NT2/D1 (cell line): ENCODE measurements around the gene TTLL11.
"Not testable (repeated sequence)": the region's sequence is repeated elsewhere in the genome, so short reads cannot be mapped to it uniquely, and the experiment has no call there.

Experiments
- DNase-seq: peaks from one replicate; pipeline ENCODE4 v3.0.0-alpha.2; 2011; ENCODE audit warnings: low read depth, low spot score
- H3K27me3 ChIP-seq: 2 replicates; pipeline ENCODE4 v1.6.0; 2011; ENCODE audit warnings: mild to moderate bottlenecking; ENCODE audit not compliant: insufficient read length, insufficient read depth
- H3K36me3 ChIP-seq: 2 replicates; pipeline ENCODE4 v1.6.1; 2011; ENCODE audit warnings: mild to moderate bottlenecking, low read length, mixed read lengths; ENCODE audit not compliant: insufficient read depth, insufficient read length
- H3K4me1 ChIP-seq: 2 replicates; pipeline ENCODE4 v1.5.1; 2011; ENCODE audit not compliant: insufficient read depth, insufficient read length
- H3K4me3 ChIP-seq: 2 replicates; pipeline ENCODE4 v1.5.1; 2011; ENCODE audit warnings: low read depth; ENCODE audit not compliant: insufficient read length
- H3K9ac ChIP-seq: 2 replicates; pipeline ENCODE4 v1.6.0; 2011; ENCODE audit warnings: low read depth; ENCODE audit not compliant: insufficient read length
- H3K9me3 ChIP-seq: 2 replicates; pipeline ENCODE4 v1.5.1; 2011; ENCODE audit warnings: mild to moderate bottlenecking, low read length; ENCODE audit not compliant: insufficient read depth
- SUZ12 ChIP-seq: IDR thresholded peaks from 2 replicates; pipeline ENCODE4 v1.6.1; 2011; ENCODE audit not compliant: insufficient read length, insufficient read depth; ENCODE audit errors: extremely low read depth
- YY1 ChIP-seq: IDR thresholded peaks from 2 replicates; pipeline ENCODE4 v1.6.1; 2011; ENCODE audit not compliant: insufficient read length, insufficient read depth
- ZNF274 ChIP-seq: IDR thresholded peaks from 2 replicates; pipeline ENCODE4 v1.6.1; 2011; ENCODE audit warnings: mild to moderate bottlenecking, low read depth, low read length

The TTLL11 gene

GRCh38 chr9:122005597-122005996 lies 87.5 kb downstream of the TTLL11 start:
- Histone ChIP-seq H3K27me3 (peaks cover 23% of the 10 kb centered on the region), H3K9ac (no peak overlapping the region), H3K36me3 (no peaks in the 10 kb centered on the region), H3K4me1 (no peaks in the 10 kb centered on the region), H3K9me3 (no peaks in the 10 kb centered on the region), H3K4me3 (no peak overlapping the region)
- TF ChIP-seq ZNF274, result no peak
- no peak for TF ChIP-seq YY1
- TF ChIP-seq SUZ12, result no peak
- DNase-seq, result no peak

GRCh38 chr9:122004589-122004988 lies 88.5 kb downstream of the TTLL11 start:
- H3K4me3 ChIP-seq, result no peak overlapping the region

GRCh38 chr9:122001491-122002201 lies 91.5 kb downstream of the TTLL11 start:
- Histone ChIP-seq H3K9me3 (no peaks in the 10 kb centered on the region), H3K9ac (no peak overlapping the region), H3K4me3 (no peak overlapping the region), H3K27me3 (peaks cover 45% of the 10 kb centered on the region), H3K36me3 (no peaks in the 10 kb centered on the region), H3K4me1 (peaks cover 4% of the 10 kb centered on the region)
- TF ChIP-seq SUZ12 (no peak), YY1 (no peak), ZNF274 (no peak)
- DNase-seq, result no peak

More at GRCh38 chr9:122004589-122004988, 88.5 kb downstream of the TTLL11 start:
- no peak overlapping the region for H3K9ac ChIP-seq
- no peak for DNase-seq
- TF ChIP-seq ZNF274 (no peak), SUZ12 (no peak), YY1 (no peak)
- no peaks in the 10 kb centered on the region for H3K4me1 ChIP-seq
- H3K36me3 ChIP-seq, result no peaks in the 10 kb centered on the region
- H3K27me3 ChIP-seq, result peaks cover 30% of the 10 kb centered on the region
- no peaks in the 10 kb centered on the region for H3K9me3 ChIP-seq

GRCh38 chr9:122000526-122000925 lies 92.6 kb downstream of the TTLL11 start:
- peaks cover 54% of the 10 kb centered on the region for H3K27me3 ChIP-seq
- H3K36me3 ChIP-seq, H3K4me1 ChIP-seq, DNase-seq, H3K4me3 ChIP-seq, H3K9ac ChIP-seq, H3K9me3 ChIP-seq: not testable (repeated sequence)

GRCh38 chr9:121999556-121999955 lies 93.6 kb downstream of the TTLL11 start:
- peaks cover 54% of the 10 kb centered on the region for H3K27me3 ChIP-seq
- H3K4me3 ChIP-seq, result no peak overlapping the region
- peaks cover 4% of the 10 kb centered on the region for H3K4me1 ChIP-seq
- no peak overlapping the region for H3K9ac ChIP-seq
- no peak for DNase-seq
- no peaks in the 10 kb centered on the region for H3K36me3 ChIP-seq
- H3K9me3 ChIP-seq, result no peaks in the 10 kb centered on the region
- TF ChIP-seq YY1, result no peak

- no peak for DNase-seq
- no peaks in the 10 kb centered on the region for H3K36me3 ChIP-seq
- peaks cover 58% of the 10 kb centered on the region for H3K27me3 ChIP-seq
- no peak overlapping the region for H3K4me3 ChIP-seq
- H3K4me1 ChIP-seq, result peaks cover 4% of the 10 kb centered on the region
- TF ChIP-seq ZNF274 (no peak), SUZ12 (no peak), YY1 (no peak)
- no peak overlapping the region for H3K9ac ChIP-seq
- H3K9me3 ChIP-seq, result no peaks in the 10 kb centered on the region
Measured at GRCh38 chr9:121998513-121999049, 94.5 kb downstream of the TTLL11 start.

- H3K4me1 ChIP-seq, result peaks cover 4% of the 10 kb centered on the region
- DNase-seq, result no peak
- peaks cover 61% of the 10 kb centered on the region for H3K27me3 ChIP-seq
- H3K36me3 ChIP-seq, result no peaks in the 10 kb centered on the region
- H3K9me3 ChIP-seq, result no peaks in the 10 kb centered on the region
- TF ChIP-seq SUZ12 (no peak), ZNF274 (no peak), YY1 (no peak)
- H3K4me3 ChIP-seq, result no peak overlapping the region
- no peak overlapping the region for H3K9ac ChIP-seq
Measured at GRCh38 chr9:121997791-121998190, 95.3 kb downstream of the TTLL11 start.

GRCh38 chr9:121996783-121997182 lies 96.3 kb downstream of the TTLL11 start:
- no peaks in the 10 kb centered on the region for H3K36me3 ChIP-seq
- H3K9ac ChIP-seq, result no peak overlapping the region
- H3K4me1 ChIP-seq, result peaks cover 4% of the 10 kb centered on the region
- H3K27me3 ChIP-seq, result peaks cover 63% of the 10 kb centered on the region
- DNase-seq, result no peak
- H3K9me3 ChIP-seq, result no peaks in the 10 kb centered on the region
- TF ChIP-seq ZNF274 (no peak), YY1 (no peak), SUZ12 (no peak)
- no peak overlapping the region for H3K4me3 ChIP-seq
